Thoracic aorta (tissue), 2 donors: Measurements from ENCODE around the gene LTO1. TPM values are rescaled to one million over a fixed set of nuclear protein-coding genes. Genes with fewer than 3 reads are reported as not detected.
"Not testable (repeated sequence)": the region's sequence is repeated elsewhere in the genome, so short reads cannot be mapped to it uniquely, and the experiment has no call there.

ENCODE experiments used
- ATAC-seq: fragments of 150-250 bp; one replicate; pipeline ENCODE4 v1.8.0; 2017; ENCODE audit warnings: low read depth; ENCODE audit not compliant: insufficient number of reproducible peaks, low FRiP score
- DNase-seq: peaks from one replicate; pipeline ENCODE4 v3.0.0-alpha.2; 2020; ENCODE audit warnings: low spot score
- H3K27ac ChIP-seq, 2 donors: fragments of 200-600 bp; sonication (generic); 1 replicate in 1 of 2; 2 replicates in 1 of 2; pipeline ENCODE4 v1.5.1; 2016; ENCODE audit warnings: mild to moderate bottlenecking in 2 of 2, moderate library complexity in 2 of 2
- H3K27me3 ChIP-seq: fragments of 200-600 bp; sonication (generic); replicated peaks from 2 replicates; pipeline ENCODE4 v1.6.0; 2016; ENCODE audit warnings: mild to moderate bottlenecking; ENCODE audit not compliant: insufficient read depth
- H3K36me3 ChIP-seq: fragments of 200-600 bp; sonication (generic); one replicate; pipeline ENCODE4 v1.5.1; 2016
- H3K4me1 ChIP-seq, 2 donors: fragments of 200-600 bp; sonication (generic); 1 replicate in 1 of 2; 2 replicates in 1 of 2; pipeline versions ENCODE4 v1.5.1 to v1.6.0; 2016; ENCODE audit warnings: low read depth in 2 of 2, mild to moderate bottlenecking in 1 of 2; ENCODE audit not compliant: control insufficient read depth in 1 of 2
- H3K4me3 ChIP-seq: fragments of 200-600 bp; sonication (generic); 2 replicates; pipeline ENCODE4 v1.5.1; 2016; ENCODE audit warnings: mild to moderate bottlenecking
- H3K9me3 ChIP-seq: fragments of 200-600 bp; sonication (generic); 2 replicates; pipeline ENCODE4 v1.5.1; 2016
- total RNA-seq, 2 donors: library from RNA; depleted of rRNA; stranded (reverse); fragments of >200 nt; gene quantifications; one replicate each; pipeline versions ENCODE4 v1.1.0 to v1.2.3, GENCODE V29; 2016
- TF ChIP-seq, protein P1 (sequence below): fragments of 200-600 bp; sonication (generic); IDR thresholded peaks from one replicate; pipeline ENCODE4 v1.5.1; 2019; ENCODE audit warnings: antibody characterized with exemption

Gene LTO1
- total RNA-seq, 2 donors from 2014 or later = 23.6 to 43.5 TPM

DNA sequence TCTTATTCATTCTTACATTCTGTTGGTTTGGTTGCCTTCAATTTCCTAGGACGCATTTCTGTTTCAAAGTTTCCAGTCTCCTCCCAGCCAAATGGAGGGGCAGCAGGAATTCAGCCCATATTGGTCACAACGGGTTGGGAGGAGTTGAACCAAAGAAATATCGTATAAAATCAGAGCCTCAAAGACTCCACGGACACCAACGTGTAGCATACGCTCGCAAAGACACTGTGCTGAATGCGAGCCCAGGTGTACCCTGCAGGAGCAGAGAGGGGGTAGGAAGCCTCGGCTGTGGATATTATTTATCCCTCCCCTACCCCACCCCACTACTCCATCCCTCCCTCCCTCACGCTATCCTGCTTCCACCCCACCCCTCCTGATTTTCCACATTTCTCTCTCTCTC, 49.7 kb downstream of the LTO1 start:
- no peak overlapping the region for H3K27ac ChIP-seq
- no peak for ATAC-seq
- H3K4me3 ChIP-seq = no peak overlapping the region
- no peak for DNase-seq
- no peaks in the 10 kb centered on the region for H3K27me3 ChIP-seq
- TF ChIP-seq, protein P1, sequence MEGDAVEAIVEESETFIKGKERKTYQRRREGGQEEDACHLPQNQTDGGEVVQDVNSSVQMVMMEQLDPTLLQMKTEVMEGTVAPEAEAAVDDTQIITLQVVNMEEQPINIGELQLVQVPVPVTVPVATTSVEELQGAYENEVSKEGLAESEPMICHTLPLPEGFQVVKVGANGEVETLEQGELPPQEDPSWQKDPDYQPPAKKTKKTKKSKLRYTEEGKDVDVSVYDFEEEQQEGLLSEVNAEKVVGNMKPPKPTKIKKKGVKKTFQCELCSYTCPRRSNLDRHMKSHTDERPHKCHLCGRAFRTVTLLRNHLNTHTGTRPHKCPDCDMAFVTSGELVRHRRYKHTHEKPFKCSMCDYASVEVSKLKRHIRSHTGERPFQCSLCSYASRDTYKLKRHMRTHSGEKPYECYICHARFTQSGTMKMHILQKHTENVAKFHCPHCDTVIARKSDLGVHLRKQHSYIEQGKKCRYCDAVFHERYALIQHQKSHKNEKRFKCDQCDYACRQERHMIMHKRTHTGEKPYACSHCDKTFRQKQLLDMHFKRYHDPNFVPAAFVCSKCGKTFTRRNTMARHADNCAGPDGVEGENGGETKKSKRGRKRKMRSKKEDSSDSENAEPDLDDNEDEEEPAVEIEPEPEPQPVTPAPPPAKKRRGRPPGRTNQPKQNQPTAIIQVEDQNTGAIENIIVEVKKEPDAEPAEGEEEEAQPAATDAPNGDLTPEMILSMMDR = no peak
- no peaks in the 10 kb centered on the region for H3K9me3 ChIP-seq
- H3K4me1 ChIP-seq = no peaks in the 10 kb centered on the region
- no peaks in the 10 kb centered on the region for H3K36me3 ChIP-seq

DNA sequence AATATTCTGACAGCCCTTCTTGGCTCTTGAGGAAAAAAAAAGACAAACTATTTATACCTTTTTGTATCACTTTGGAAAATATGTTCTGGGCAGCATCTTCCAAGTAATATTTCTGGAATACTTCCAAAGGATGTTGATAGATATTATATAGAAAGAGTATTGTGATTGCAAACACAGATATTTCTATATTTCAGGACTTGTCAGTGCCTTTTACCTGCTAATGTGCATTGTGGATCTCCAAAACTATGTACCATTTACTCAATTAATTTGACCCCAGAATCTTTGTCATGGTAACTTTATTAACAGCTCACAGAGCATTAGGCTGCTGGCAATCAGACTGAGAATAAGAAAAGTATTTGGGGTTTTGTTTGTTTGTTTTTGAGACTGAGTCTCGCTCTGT, 50.9 kb downstream of the LTO1 start:
- no peak for DNase-seq

DNA sequence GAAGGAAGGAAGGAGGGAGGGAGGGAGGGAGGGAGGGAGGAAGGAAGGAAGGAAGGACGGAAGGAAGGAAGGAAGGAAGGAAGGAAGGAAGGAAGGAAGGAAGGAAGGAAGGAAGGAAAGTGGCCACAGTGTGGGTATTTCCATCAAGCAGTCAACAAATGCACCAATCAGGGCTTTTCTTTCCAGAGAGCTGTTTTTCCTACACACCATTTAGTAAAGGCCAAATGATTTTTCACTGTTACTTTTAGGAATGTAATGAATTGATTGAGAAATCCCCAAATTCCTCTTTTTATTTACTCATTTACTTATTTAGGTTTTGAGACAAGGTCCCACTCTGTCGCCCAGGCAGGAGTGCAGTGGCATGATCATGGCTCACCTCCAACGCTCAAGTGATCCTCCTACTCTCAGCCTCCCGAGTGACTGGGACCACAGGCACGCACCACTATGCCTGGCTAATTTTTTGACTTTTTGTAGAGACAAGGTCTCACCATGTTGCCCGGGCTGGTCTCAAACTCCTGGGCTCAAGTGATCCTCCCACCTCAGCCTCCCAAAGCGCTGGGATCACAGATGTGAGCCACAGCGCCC, 53.0 kb downstream of the LTO1 start:
- DNase-seq = not testable (repeated sequence)

More for the DNA sequence above, 50.9 kb downstream of the LTO1 start:
- no peak for ATAC-seq
- TF ChIP-seq, protein P1 = no peak
- Histone ChIP-seq H3K27me3 (no peaks in the 10 kb centered on the region), H3K27ac (no peak overlapping the region), H3K9me3 (no peaks in the 10 kb centered on the region), H3K4me1 (no peaks in the 10 kb centered on the region), H3K36me3 (no peaks in the 10 kb centered on the region), H3K4me3 (no peak overlapping the region)

DNA sequence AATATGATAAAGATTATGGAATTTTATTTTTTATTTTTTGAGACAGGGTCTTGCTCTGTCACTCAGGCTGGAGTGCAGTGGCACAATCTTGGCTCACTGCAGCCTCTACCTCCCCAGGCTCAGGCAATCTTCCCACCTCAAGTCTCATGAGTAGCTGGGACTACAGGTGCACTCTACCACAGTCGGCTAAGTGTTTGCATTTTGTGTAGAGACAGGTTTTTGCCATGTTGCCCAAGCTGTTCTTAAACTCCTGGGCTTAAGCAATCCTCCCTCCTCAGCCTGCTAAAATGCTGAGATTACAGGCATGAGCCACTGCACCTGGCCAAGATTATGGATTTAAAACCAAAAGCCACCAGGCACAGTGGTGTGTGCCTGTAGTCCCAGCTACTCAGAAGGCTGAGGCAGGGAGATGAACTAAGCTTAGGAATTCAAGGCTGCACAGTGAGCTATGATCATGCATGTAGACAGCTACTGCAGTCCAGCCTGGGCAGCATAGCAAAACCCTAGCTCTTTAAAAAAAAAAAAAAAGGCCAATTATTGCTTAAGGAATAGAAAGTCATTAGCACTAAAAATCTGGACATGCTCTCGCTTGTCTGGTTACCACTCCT, 54.4 kb downstream of the LTO1 start:
- TF ChIP-seq, protein P1 = no peak
- Histone ChIP-seq H3K4me3 (no peak overlapping the region), H3K36me3 (no peaks in the 10 kb centered on the region), H3K9me3 (no peaks in the 10 kb centered on the region), H3K27ac (no peak overlapping the region), H3K4me1 (no peaks in the 10 kb centered on the region), H3K27me3 (no peaks in the 10 kb centered on the region)
- ATAC-seq (no peak), DNase-seq (no peak)

More for the DNA sequence above, 53.0 kb downstream of the LTO1 start:
- H3K27me3 ChIP-seq, H3K27ac ChIP-seq, H3K4me1 ChIP-seq, H3K36me3 ChIP-seq, H3K9me3 ChIP-seq, ATAC-seq, H3K4me3 ChIP-seq: not testable (repeated sequence)

DNA sequence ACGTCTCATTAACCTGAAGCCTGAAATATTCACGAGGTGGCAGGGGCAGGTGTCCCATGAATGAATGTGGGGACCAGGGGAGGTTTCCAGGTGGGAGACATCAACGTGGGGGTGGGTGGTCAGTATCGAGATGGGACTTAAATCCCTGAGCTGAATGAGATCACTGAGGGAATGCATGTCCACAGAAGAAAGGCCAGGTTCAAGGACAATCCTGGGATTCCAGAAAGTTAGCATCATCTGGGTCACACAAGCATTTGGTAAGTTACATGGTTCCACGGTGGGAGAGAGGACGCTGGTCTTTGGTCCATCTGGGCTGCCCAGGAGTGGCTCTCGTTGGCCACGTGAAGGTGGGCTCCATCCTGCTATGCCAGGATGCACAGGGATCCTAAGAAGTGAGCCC, 56.9 kb downstream of the LTO1 start:
- H3K9me3 ChIP-seq = no peaks in the 10 kb centered on the region
- no peak for ATAC-seq
- no peaks in the 10 kb centered on the region for H3K4me1 ChIP-seq
- no peaks in the 10 kb centered on the region for H3K36me3 ChIP-seq
- H3K27ac ChIP-seq = no peak overlapping the region
- TF ChIP-seq, protein P1 = no peak
- H3K27me3 ChIP-seq = no peaks in the 10 kb centered on the region
- no peak for DNase-seq
- H3K4me3 ChIP-seq = no peak overlapping the region

DNA sequence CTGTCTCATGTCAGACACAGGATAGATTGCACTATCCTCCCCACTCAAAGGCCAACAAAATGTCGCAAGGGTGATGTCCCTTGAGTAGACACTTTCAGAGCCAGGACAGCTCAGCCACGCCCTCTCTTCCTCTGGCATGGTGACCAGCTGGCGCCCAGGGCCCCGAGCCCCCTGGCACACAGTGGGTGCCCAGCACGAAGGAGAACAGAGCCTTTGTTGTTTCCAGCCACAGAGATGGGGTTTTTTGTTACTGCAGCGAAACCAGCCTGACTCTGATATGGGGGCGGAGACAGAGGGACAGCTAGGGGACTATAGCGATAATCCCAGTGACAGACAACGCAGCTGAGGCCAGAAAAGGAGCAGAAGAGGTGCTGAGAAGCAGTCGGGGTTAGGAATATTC, 57.5 kb downstream of the LTO1 start:
- ATAC-seq (no peak), DNase-seq (no peak)
- Histone ChIP-seq H3K9me3 (no peaks in the 10 kb centered on the region), H3K27ac (no peak overlapping the region), H3K4me1 (no peaks in the 10 kb centered on the region), H3K27me3 (no peaks in the 10 kb centered on the region), H3K4me3 (no peak overlapping the region), H3K36me3 (no peaks in the 10 kb centered on the region)
- TF ChIP-seq, protein P1 = no peak
